ENCODE measurements around the gene MIB2. TPM values are rescaled to one million over a fixed set of nuclear protein-coding genes. Genes with fewer than 3 reads are reported as not detected.

Gene MIB2
- total and polyA plus RNA-seq, 2 donors (not counting 1 experiment from before 2014, with no cell fraction given) = 94.0 to 95.9 TPM

- Histone ChIP-seq H3K4me1 (ENCODE audit: control insufficient read depth in 2 of 2, insufficient read depth in 2 of 2, low read length in 2 of 2) (peaks cover 0 to 8% of the 10 kb centered on the region in 2 donors), H3K79me2 (ENCODE audit: control insufficient read depth, insufficient read depth, low read length) (peaks cover 32% of the 10 kb centered on the region), H3K4me2 (replicated peaks; ENCODE audit: low read depth, low read length, poor library complexity, severe bottlenecking) (no peak overlapping the region), H3K9ac (ENCODE audit: low read length) (no peak overlapping the region), H2AFZ (ENCODE audit: insufficient read depth, low read depth, low read length, poor library complexity, severe bottlenecking) (no peak overlapping the region), H3K9me3 (ENCODE audit: control extremely low read depth in 1 of 3, control insufficient read depth in 2 of 3, insufficient read depth in 1 of 3, low read length in 2 of 3) (no peaks in the 10 kb centered on the region), H3K36me3 (replicated peaks in 1 of 2; ENCODE audit: control extremely low read depth in 1 of 2, control insufficient read depth in 1 of 2, extremely low read depth in 1 of 2, insufficient read depth in 2 of 2, low read length in 1 of 2) (peaks cover 1 to 47% of the 10 kb centered on the region in 2 experiments), H4K20me1 (ENCODE audit: control insufficient read depth, insufficient read depth, low read length, poor library complexity, severe bottlenecking) (peaks cover 7% of the 10 kb centered on the region), H3K27ac (ENCODE audit: low read length in 2 of 2) (no peak overlapping the region), H3K4me3 (ENCODE audit: control extremely low read depth in 1 of 5, extremely low read depth in 1 of 5, insufficient read depth in 1 of 5, low read depth in 2 of 5, low read length in 4 of 5) (no peak overlapping the region), H3K27me3 (replicated peaks in 1 of 4; ENCODE audit: control extremely low read depth in 1 of 4, control insufficient read depth in 3 of 4, insufficient read depth in 4 of 4, low read length in 3 of 4) (no peaks in the 10 kb centered on the region)
- H3K27ac Mint-ChIP-seq = no peak overlapping the region
- intact Hi-C loops (cut with micrococcal nuclease) = no loop called here
- no peaks in the 10 kb centered on the region for H3K9me3 Mint-ChIP-seq (ENCODE audit: insufficient read depth)
- ChIA-PET POLR2A (no interaction called here), CTCF (no interaction called here)
- no peaks in the 10 kb centered on the region for H3K27me3 Mint-ChIP-seq
- ATAC-seq (ENCODE audit: low read depth) (no peak), DNase-seq (no peak)
- no peak overlapping the region for H3K4me3 Mint-ChIP-seq
- peaks cover 2% of the 10 kb centered on the region for H3K4me1 Mint-ChIP-seq
- 96% methylated on average over 7 of the region's 15 CpGs for WGBS (ENCODE audit: insufficient coverage)
- no peak for TF ChIP-seq EZH2 (IDR thresholded peaks at IDR 0.05; ENCODE audit: borderline replicate concordance, insufficient read depth, low read depth, low read length, poor library complexity, severe bottlenecking)
- TF ChIP-seq, protein P1, sequence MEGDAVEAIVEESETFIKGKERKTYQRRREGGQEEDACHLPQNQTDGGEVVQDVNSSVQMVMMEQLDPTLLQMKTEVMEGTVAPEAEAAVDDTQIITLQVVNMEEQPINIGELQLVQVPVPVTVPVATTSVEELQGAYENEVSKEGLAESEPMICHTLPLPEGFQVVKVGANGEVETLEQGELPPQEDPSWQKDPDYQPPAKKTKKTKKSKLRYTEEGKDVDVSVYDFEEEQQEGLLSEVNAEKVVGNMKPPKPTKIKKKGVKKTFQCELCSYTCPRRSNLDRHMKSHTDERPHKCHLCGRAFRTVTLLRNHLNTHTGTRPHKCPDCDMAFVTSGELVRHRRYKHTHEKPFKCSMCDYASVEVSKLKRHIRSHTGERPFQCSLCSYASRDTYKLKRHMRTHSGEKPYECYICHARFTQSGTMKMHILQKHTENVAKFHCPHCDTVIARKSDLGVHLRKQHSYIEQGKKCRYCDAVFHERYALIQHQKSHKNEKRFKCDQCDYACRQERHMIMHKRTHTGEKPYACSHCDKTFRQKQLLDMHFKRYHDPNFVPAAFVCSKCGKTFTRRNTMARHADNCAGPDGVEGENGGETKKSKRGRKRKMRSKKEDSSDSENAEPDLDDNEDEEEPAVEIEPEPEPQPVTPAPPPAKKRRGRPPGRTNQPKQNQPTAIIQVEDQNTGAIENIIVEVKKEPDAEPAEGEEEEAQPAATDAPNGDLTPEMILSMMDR (IDR thresholded peaks at IDR 0.05) = no peak
These were observed 51.2 kb downstream of the MIB2 start for GRCh38 chr1:1666526-1666925.

GRCh38 chr1:1669468-1670440 is 54.5 kb downstream of the MIB2 start:
- no peaks in the 10 kb centered on the region for H3K9me3 Mint-ChIP-seq (ENCODE audit: insufficient read depth)
- Histone ChIP-seq H4K20me1 (ENCODE audit: control insufficient read depth, insufficient read depth, low read length, poor library complexity, severe bottlenecking) (peaks cover 7% of the 10 kb centered on the region), H3K36me3 (replicated peaks in 1 of 2; ENCODE audit: control extremely low read depth in 1 of 2, control insufficient read depth in 1 of 2, extremely low read depth in 1 of 2, insufficient read depth in 2 of 2, low read length in 1 of 2) (peaks cover 1 to 59% of the 10 kb centered on the region in 2 experiments), H2AFZ (ENCODE audit: insufficient read depth, low read depth, low read length, poor library complexity, severe bottlenecking) (no peak overlapping the region), H3K27ac (ENCODE audit: low read length in 2 of 2) (no peak overlapping the region), H3K4me3 (ENCODE audit: control extremely low read depth in 1 of 5, extremely low read depth in 1 of 5, insufficient read depth in 1 of 5, low read depth in 2 of 5, low read length in 4 of 5) (no peak overlapping the region), H3K4me1 (ENCODE audit: control insufficient read depth in 2 of 2, insufficient read depth in 2 of 2, low read length in 2 of 2) (no peaks in the 10 kb centered on the region), H3K9me3 (ENCODE audit: control extremely low read depth in 1 of 3, control insufficient read depth in 2 of 3, insufficient read depth in 1 of 3, low read length in 2 of 3) (no peaks in the 10 kb centered on the region), H3K9ac (ENCODE audit: low read length) (no peak overlapping the region), H3K79me2 (ENCODE audit: control insufficient read depth, insufficient read depth, low read length) (peaks cover 39% of the 10 kb centered on the region), H3K4me2 (replicated peaks; ENCODE audit: low read depth, low read length, poor library complexity, severe bottlenecking) (no peak overlapping the region), H3K27me3 (replicated peaks in 1 of 4; ENCODE audit: control extremely low read depth in 1 of 4, control insufficient read depth in 3 of 4, insufficient read depth in 4 of 4, low read length in 3 of 4) (no peaks in the 10 kb centered on the region)
- ATAC-seq (ENCODE audit: low read depth) (no peak), DNase-seq (no peak)
- H3K4me1 Mint-ChIP-seq = peaks cover 4% of the 10 kb centered on the region
- WGBS (ENCODE audit: insufficient coverage) = 95% methylated on average over 36 of the region's 43 CpGs
- TF ChIP-seq, protein P1 (IDR thresholded peaks at IDR 0.05) = no peak
- no peak for TF ChIP-seq EZH2 (IDR thresholded peaks at IDR 0.05; ENCODE audit: borderline replicate concordance, insufficient read depth, low read depth, low read length, poor library complexity, severe bottlenecking)
- CTCF ChIA-PET = no interaction called here
- H3K27ac Mint-ChIP-seq = no peak overlapping the region
- intact Hi-C loops (cut with micrococcal nuclease) = no loop called here
- POLR2A ChIA-PET = no interaction called here
- no peak overlapping the region for H3K4me3 Mint-ChIP-seq
- H3K27me3 Mint-ChIP-seq = no peaks in the 10 kb centered on the region

All from B cell (primary cell).